ENCODE measurements around the gene IRF5.

- no peak for TF ChIP-seq JUND (IDR thresholded peaks at IDR 0.05)
- TF ChIP-seq CTCF (IDR thresholded peaks at IDR 0.05; ENCODE audit: low read depth, low read length, missing input control) = no peak
These were observed 5.5 kb upstream of the IRF5 start for GRCh38 chr7:128931965-128932861.

Measured in liver (tissue), 3 donors.